22Rv1 (cell line): ENCODE measurements around the gene SUCO.

Experiments used
- H3K27ac ChIP-seq: fragments of 450-650 bp; 2 replicates; pipeline ENCODE4 v1.5.1; 2017
- CTCF ChIP-seq: fragments of 450-650 bp; IDR thresholded peaks from 2 replicates; pipeline ENCODE4 v1.5.1; 2017; ENCODE audit warnings: mild to moderate bottlenecking
- ZFX ChIP-seq: fragments of 450-650 bp; IDR thresholded peaks from 2 replicates; pipeline ENCODE4 v1.6.1; 2017; ENCODE audit warnings: antibody characterized with exemption, borderline replicate concordance

SUCO gene

GRCh38 chr1:172499636-172500141, 33.3 kb upstream of the SUCO start:
- no peak overlapping the region for H3K27ac ChIP-seq
- TF ChIP-seq ZFX (no peak), CTCF (no peak)

GRCh38 chr1:172500207-172500606, 32.7 kb upstream of the SUCO start:
- TF ChIP-seq ZFX (no peak), CTCF (no peak)
- no peak overlapping the region for H3K27ac ChIP-seq

- no peak overlapping the region for H3K27ac ChIP-seq
- TF ChIP-seq CTCF (no peak), ZFX (no peak)
These were observed 25.2 kb upstream of the SUCO start for GRCh38 chr1:172507741-172508140.

- no peak overlapping the region for H3K27ac ChIP-seq
- TF ChIP-seq CTCF (no peak), ZFX (no peak)
These were observed 22.5 kb upstream of the SUCO start for GRCh38 chr1:172510479-172510878.

- H3K27ac ChIP-seq: no peak overlapping the region
- TF ChIP-seq ZFX (no peak), CTCF (no peak)
These were observed 20.4 kb upstream of the SUCO start for GRCh38 chr1:172512591-172512990.

GRCh38 chr1:172513479-172513878, 19.5 kb upstream of the SUCO start:
- no peak for TF ChIP-seq ZFX
- no peak for TF ChIP-seq CTCF
- H3K27ac ChIP-seq: no peak overlapping the region

GRCh38 chr1:172514108-172514507, 18.8 kb upstream of the SUCO start:
- H3K27ac ChIP-seq: no peak overlapping the region
- no peak for TF ChIP-seq ZFX
- TF ChIP-seq CTCF: no peak
